ENCODE results near the gene NRN1L. TPM values are rescaled to one million over a fixed set of nuclear protein-coding genes. Genes with fewer than 3 reads are reported as not detected.

Gene NRN1L
- total RNA-seq, 4 donors from 2014 or later: 1.2 to 2.4 TPM; not detected in 2

GRCh38 chr16:67892899-67893742, 8.4 kb downstream of the NRN1L start, which contains the start of gene PSKH1:
Gene PSKH1 (plus strand): TSS chr16:67893254. CDS start chr16:67908750, 15,496 bp downstream.
- H3K36me3 ChIP-seq: no peaks in the 10 kb centered on the region
- H3K4me1 ChIP-seq: peaks cover 7 to 56% (median 26%) of the 10 kb centered on the region in 3 donors
- peak in 1 of 4 experiments; percentile 9 for TF ChIP-seq CTCF (IDR thresholded peaks at IDR 0.05)
- peak; percentile 87 to 90 for TF ChIP-seq POLR2A (IDR thresholded peaks at IDR 0.05)
- TF ChIP-seq EP300 (IDR thresholded peaks at IDR 0.05): no peak
- peak; percentile 64 for TF ChIP-seq POLR2AphosphoS5 (IDR thresholded peaks at IDR 0.05)
- ATAC-seq: peak; percentile 97
- H3K4me3 ChIP-seq: peak within 1 kb of the TSS; percentile 92 to 98
- peak within 1 kb of the TSS; percentile 96 to 99 (median 98) for H3K27ac ChIP-seq
- H3K27me3 ChIP-seq: no peaks in the 10 kb centered on the region
- WGBS, 2 donors (ENCODE audit: low coverage in 1 of 2): 0 to 1% methylated on average over 1 to 9 of the region's 90 CpGs
- no peaks in the 10 kb centered on the region for H3K9me3 ChIP-seq

GRCh38 chr16:67893743-67894399, 9.2 kb downstream of the NRN1L start:
- 9 to 25% methylated on average over 5 to 11 of the region's 14 CpGs for WGBS, 2 donors (ENCODE audit: low coverage in 1 of 2)
- Histone ChIP-seq H3K36me3 (no peaks in the 10 kb centered on the region), H3K4me3 (peak overlapping the region; percentile 92 to 98), H3K27ac (peak overlapping the region; percentile 96 to 99 (median 98)), H3K27me3 (no peaks in the 10 kb centered on the region), H3K4me1 (peaks cover 7 to 62% (median 26%) of the 10 kb centered on the region in 3 donors), H3K9me3 (no peaks in the 10 kb centered on the region)
- TF ChIP-seq CTCF (IDR thresholded peaks at IDR 0.05): no peak
- TF ChIP-seq POLR2AphosphoS5 (IDR thresholded peaks at IDR 0.05): no peak
- no peak for TF ChIP-seq EP300 (IDR thresholded peaks at IDR 0.05)
- no peak for TF ChIP-seq POLR2A (IDR thresholded peaks at IDR 0.05)
- no peak for ATAC-seq

GRCh38 chr16:67897231-67897630, 12.5 kb downstream of the NRN1L start:
- H3K4me1 ChIP-seq: peaks cover 7 to 61% (median 26%) of the 10 kb centered on the region in 3 donors
- no peak overlapping the region for H3K4me3 ChIP-seq
- H3K9me3 ChIP-seq: no peaks in the 10 kb centered on the region
- 60% methylated on average over 3 of the region's 3 CpGs; no CpG with 5 or more reads in 1 of the 2 donors for WGBS, 2 donors (ENCODE audit: low coverage in 1 of 2)
- H3K27me3 ChIP-seq: no peaks in the 10 kb centered on the region
- TF ChIP-seq EP300 (IDR thresholded peaks at IDR 0.05): no peak
- no peak for TF ChIP-seq POLR2A (IDR thresholded peaks at IDR 0.05)
- no peak for TF ChIP-seq CTCF (IDR thresholded peaks at IDR 0.05)
- TF ChIP-seq POLR2AphosphoS5 (IDR thresholded peaks at IDR 0.05): peak; percentile 22
- ATAC-seq: peak; percentile 41
- H3K27ac ChIP-seq: peak overlapping the region in 3 of 4 donors; percentile 41 to 69 (median 53)
- peaks cover 0 to 13% of the 10 kb centered on the region in 2 donors for H3K36me3 ChIP-seq

- 73 to 83% methylated on average over 1 to 3 of the region's 5 CpGs for WGBS, 2 donors (ENCODE audit: low coverage in 1 of 2)
- Histone ChIP-seq H3K9me3 (no peaks in the 10 kb centered on the region), H3K4me3 (no peak overlapping the region), H3K27ac (no peak overlapping the region), H3K27me3 (no peaks in the 10 kb centered on the region), H3K36me3 (peaks cover 0 to 28% of the 10 kb centered on the region in 2 donors), H3K4me1 (peaks cover 0 to 22% (median 12%) of the 10 kb centered on the region in 3 donors)
- TF ChIP-seq POLR2AphosphoS5 (IDR thresholded peaks at IDR 0.05) (no peak), CTCF (IDR thresholded peaks at IDR 0.05) (no peak), EP300 (IDR thresholded peaks at IDR 0.05) (no peak)
- ATAC-seq: no peak
Observed at GRCh38 chr16:67901734-67902133, 17.0 kb downstream of the NRN1L start.

Measured in gastroesophageal sphincter (tissue), 4 donors.